Tibial nerve (tissue), 4 donors: ENCODE measurements around the gene DIS3. TPM values are rescaled to one million over a fixed set of nuclear protein-coding genes. Genes with fewer than 3 reads are reported as not detected.

ENCODE experiments used
- DNase-seq, 2 donors: peaks; one replicate each; pipeline ENCODE4 v3.0.0-alpha.2; 2019; ENCODE audit warnings: low spot score in 2 of 2
- H3K27ac ChIP-seq, 4 donors: fragments of 200-600 bp; sonication (generic) in 3 of 4; one replicate each; pipeline ENCODE4 v1.5.1; 2017 to 2019; ENCODE audit warnings: mild to moderate bottlenecking in 1 of 4
- H3K27me3 ChIP-seq, 2 donors: fragments of 200-600 bp; sonication (generic) in 1 of 2; one replicate each; pipeline versions ENCODE4 v1.5.1 to v1.6.0; 2017 to 2019
- H3K36me3 ChIP-seq, 3 donors: fragments of 200-600 bp; sonication (generic); one replicate each; pipeline ENCODE4 v1.5.1; 2018 to 2019
- H3K4me1 ChIP-seq, 4 donors: fragments of 200-600 bp; sonication (generic) in 3 of 4; one replicate each; pipeline ENCODE4 v1.5.1; 2017 to 2019
- H3K4me3 ChIP-seq, 4 donors: fragments of 200-600 bp; sonication (generic) in 3 of 4; one replicate each; pipeline ENCODE4 v1.5.1; 2017 to 2019; ENCODE audit warnings: mild to moderate bottlenecking in 1 of 4, moderate library complexity in 1 of 4
- H3K9me3 ChIP-seq, 4 donors: fragments of 200-600 bp; sonication (generic) in 3 of 4; one replicate each; pipeline ENCODE4 v1.5.1; 2017 to 2019
- EP300 ChIP-seq, 2 donors: sonication (generic); formaldehyde crosslinking; IDR thresholded peaks; one replicate each; pipeline ENCODE4 v1.6.1; 2017; ENCODE audit warnings: antibody characterized with exemption in 2 of 2, mild to moderate bottlenecking in 1 of 2
- POLR2A ChIP-seq, 2 donors: fragments of 450-650 bp; IDR thresholded peaks; one replicate each; pipeline ENCODE4 v1.6.1; 2017; ENCODE audit warnings: antibody characterized with exemption in 2 of 2, mild to moderate bottlenecking in 2 of 2, moderate library complexity in 2 of 2
- WGBS, 2 donors: methylation state at CpG; one replicate each; pipeline ENCODE4 v1.1.5; 2018; 5-methylcytosine and 5-hydroxymethylcytosine counted together
- total RNA-seq, 4 donors: library from RNA; depleted of rRNA; stranded (reverse); fragments of >200 nt; gene quantifications; one replicate each; pipeline ENCODE4 v1.1.0, GENCODE V29; 2016
- TF ChIP-seq, protein P1 (sequence below), 5 experiments: fragments of 200-600 bp in 3 of 5; fragments of 450-650 bp in 2 of 5; sonication (generic) in 3 of 5; IDR thresholded peaks; one replicate each; pipeline ENCODE4 v1.5.1; 2016 to 2019; ENCODE audit warnings: antibody characterized with exemption in 5 of 5, mild to moderate bottlenecking in 3 of 5, moderate library complexity in 2 of 5

The DIS3 gene
- total RNA-seq, 4 donors from 2014 or later, result 28.0 to 37.4 (median 30.8) TPM

DNA sequence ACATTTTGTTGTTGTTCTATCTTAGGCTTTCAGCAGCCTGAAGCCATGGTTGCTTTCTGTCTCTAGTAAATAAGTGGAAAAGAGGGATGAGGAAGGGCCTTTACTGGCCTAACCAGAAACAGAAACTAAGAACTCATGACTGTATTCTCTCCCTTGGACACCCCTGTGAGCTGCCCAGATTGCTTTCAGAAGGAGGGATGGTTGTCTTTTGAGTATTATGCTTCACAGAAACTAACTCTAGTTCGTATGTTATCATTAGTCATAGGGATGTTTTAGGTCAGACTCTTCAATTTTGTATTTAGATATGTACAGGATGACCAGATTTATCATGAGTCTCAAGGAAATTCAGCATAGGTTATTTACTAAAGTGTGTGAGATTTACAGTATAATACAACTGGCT, 36.4 kb downstream of the DIS3 start:
- no peak overlapping the region for H3K4me3 ChIP-seq
- H3K36me3 ChIP-seq, result peaks cover 0 to 53% (median 0%) of the 10 kb centered on the region in 3 donors
- H3K27me3 ChIP-seq, result no peaks in the 10 kb centered on the region
- no peak overlapping the region for H3K27ac ChIP-seq
- no peaks in the 10 kb centered on the region for H3K9me3 ChIP-seq
- TF ChIP-seq POLR2A (IDR thresholded peaks at IDR 0.05), result no peak
- TF ChIP-seq, protein P1, sequence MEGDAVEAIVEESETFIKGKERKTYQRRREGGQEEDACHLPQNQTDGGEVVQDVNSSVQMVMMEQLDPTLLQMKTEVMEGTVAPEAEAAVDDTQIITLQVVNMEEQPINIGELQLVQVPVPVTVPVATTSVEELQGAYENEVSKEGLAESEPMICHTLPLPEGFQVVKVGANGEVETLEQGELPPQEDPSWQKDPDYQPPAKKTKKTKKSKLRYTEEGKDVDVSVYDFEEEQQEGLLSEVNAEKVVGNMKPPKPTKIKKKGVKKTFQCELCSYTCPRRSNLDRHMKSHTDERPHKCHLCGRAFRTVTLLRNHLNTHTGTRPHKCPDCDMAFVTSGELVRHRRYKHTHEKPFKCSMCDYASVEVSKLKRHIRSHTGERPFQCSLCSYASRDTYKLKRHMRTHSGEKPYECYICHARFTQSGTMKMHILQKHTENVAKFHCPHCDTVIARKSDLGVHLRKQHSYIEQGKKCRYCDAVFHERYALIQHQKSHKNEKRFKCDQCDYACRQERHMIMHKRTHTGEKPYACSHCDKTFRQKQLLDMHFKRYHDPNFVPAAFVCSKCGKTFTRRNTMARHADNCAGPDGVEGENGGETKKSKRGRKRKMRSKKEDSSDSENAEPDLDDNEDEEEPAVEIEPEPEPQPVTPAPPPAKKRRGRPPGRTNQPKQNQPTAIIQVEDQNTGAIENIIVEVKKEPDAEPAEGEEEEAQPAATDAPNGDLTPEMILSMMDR (IDR thresholded peaks at IDR 0.05), result no peak
- no peak for TF ChIP-seq EP300 (IDR thresholded peaks at IDR 0.05)
- DNase-seq, result no peak
- 65 to 85% methylated on average over 1 of the region's 1 CpG for WGBS, 2 donors
- H3K4me1 ChIP-seq, result no peaks in the 10 kb centered on the region

DNA sequence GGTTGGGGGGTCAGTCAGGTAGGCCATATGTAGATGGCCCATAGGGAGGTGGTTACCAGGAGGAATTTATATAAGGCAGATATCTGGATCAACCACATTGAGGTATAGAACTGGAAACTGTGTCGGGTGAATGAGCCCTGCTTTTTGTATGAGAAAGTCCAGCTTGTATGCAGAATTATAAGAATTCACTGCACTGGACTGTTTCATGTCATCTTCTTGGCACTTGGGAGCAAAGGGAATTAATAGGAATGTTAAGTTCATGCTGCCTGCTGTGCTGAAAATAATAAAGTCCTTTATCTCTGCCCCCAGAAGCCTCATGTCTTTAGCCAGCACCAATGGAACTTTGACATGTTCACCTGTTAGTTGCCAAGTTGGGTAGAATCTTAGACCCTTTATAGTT, 41.7 kb downstream of the DIS3 start:
- no peak overlapping the region for H3K27ac ChIP-seq
- no peaks in the 10 kb centered on the region for H3K9me3 ChIP-seq
- no peak overlapping the region for H3K4me3 ChIP-seq
- peaks cover 0 to 21% (median 0%) of the 10 kb centered on the region in 3 donors for H3K36me3 ChIP-seq
- no peak for DNase-seq
- no peak for TF ChIP-seq EP300 (IDR thresholded peaks at IDR 0.05)
- TF ChIP-seq POLR2A (IDR thresholded peaks at IDR 0.05), result no peak
- TF ChIP-seq, protein P1 (IDR thresholded peaks at IDR 0.05), result no peak
- 70 to 73% methylated on average over 1 of the region's 1 CpG for WGBS, 2 donors
- H3K4me1 ChIP-seq, result no peaks in the 10 kb centered on the region
- H3K27me3 ChIP-seq, result no peaks in the 10 kb centered on the region

DNA sequence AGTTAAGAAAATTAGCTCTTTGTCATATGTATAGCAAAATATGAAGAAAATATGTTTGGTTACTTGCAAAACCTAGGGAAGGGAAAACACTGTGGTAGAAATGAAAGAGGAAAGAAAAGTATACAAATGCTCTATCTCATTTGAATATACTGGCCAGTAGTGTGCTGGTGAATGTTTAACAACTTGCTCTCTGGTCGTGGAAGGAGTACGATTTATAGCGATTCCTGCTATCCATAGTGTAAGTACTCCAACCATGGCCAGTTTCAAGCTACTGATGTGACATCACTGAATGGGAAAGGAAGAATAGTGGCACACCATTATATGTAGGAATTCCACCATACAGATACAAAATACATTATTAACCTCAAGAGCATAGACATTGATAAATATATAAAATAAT, 44.7 kb downstream of the DIS3 start:
- no peak overlapping the region for H3K4me3 ChIP-seq
- no peak overlapping the region for H3K27ac ChIP-seq
- H3K9me3 ChIP-seq, result no peaks in the 10 kb centered on the region
- WGBS, 2 donors, result 89 to 91% methylated on average over 3 of the region's 3 CpGs
- TF ChIP-seq EP300 (IDR thresholded peaks at IDR 0.05) (no peak), POLR2A (IDR thresholded peaks at IDR 0.05) (no peak)
- TF ChIP-seq, protein P1 (IDR thresholded peaks at IDR 0.05), result no peak
- no peak for DNase-seq
- H3K4me1 ChIP-seq, result no peaks in the 10 kb centered on the region
- H3K27me3 ChIP-seq, result no peaks in the 10 kb centered on the region
- H3K36me3 ChIP-seq, result peaks cover 0 to 20% (median 0%) of the 10 kb centered on the region in 3 donors

DNA sequence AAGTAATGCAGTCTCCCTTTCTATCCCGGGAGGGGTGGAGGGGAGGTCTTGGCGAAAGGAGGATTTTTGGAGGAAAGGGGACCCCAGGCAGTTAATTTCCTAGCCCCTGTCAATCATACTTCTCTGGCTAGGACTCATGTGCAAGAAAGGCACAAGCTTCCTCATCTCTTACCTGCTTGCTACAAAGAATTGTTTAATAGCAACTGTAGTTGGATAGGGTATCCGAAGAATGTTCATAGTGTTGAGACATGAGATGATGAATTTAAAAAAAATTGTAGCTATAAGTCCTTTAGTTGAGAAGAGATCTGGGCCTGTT, 53.5 kb downstream of the DIS3 start:
- no peak for DNase-seq
- Histone ChIP-seq H3K27ac (peak overlapping the region in 3 of 4 donors; percentile 29 to 77 (median 49)), H3K27me3 (no peaks in the 10 kb centered on the region), H3K9me3 (no peaks in the 10 kb centered on the region), H3K36me3 (peaks cover 0 to 9% (median 0%) of the 10 kb centered on the region in 3 donors), H3K4me1 (peaks cover 0 to 28% (median 8%) of the 10 kb centered on the region in 4 donors), H3K4me3 (peak overlapping the region; percentile 62 to 88 (median 82))
- WGBS, 2 donors, result 7 to 11% methylated on average over 3 of the region's 3 CpGs
- TF ChIP-seq, protein P1 (IDR thresholded peaks at IDR 0.05), result no peak
- no peak for TF ChIP-seq POLR2A (IDR thresholded peaks at IDR 0.05)
- no peak for TF ChIP-seq EP300 (IDR thresholded peaks at IDR 0.05)

DNA sequence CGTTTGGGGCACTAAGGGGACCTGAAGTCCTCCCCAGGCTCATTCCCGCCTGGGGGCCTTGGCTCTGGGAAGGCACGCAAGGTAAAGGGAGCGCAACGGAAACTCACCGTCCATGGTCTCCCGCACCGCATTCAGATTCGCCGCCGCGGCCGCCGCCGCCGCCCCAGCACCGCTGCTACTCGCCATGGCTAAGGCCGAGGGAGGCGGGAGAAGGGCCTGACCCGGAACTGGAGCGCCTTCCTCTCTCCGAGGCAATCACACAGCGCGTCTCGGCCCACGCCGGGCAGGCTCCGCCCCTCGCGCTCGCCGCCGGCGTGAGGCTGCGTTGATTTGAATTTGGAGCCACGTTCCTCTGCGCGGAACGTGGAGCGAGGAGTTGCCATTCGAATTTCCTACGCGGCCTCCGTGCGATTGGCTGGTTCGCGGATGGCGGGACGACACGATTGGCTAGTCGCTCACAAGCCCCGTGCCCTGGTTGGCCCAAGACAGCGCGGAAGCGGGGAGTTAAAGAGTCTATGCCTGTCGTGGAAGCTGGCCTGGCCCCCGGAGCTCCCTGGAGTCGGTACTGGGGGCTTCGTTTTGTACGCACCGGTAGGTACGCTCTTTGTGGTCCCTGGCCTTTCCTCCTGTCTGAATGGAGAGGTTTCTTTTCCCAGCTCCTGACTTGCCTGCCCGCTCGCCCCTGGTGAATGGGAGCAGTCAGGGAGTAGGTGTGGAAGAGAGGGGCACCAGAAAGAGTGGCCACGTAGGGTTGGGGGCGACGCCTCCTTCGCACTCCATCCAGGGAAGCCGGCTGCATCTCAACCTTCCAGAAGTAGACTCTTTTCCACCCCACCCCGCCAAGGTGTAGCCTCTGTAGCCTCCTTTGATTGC, 54.0 kb downstream of the DIS3 start, which contains the start of the genes BORA and MZT1:
Gene BORA (plus strand): TSS at position 507 of the 873 bp plus-strand sequence. CDS start 1,018 bp downstream, outside the sequence.
Gene MZT1 (minus strand): TSS at position 213 of the 873 bp plus-strand sequence. CDS start 27 bp downstream, at position 186.
- TF ChIP-seq POLR2A (IDR thresholded peaks at IDR 0.05) (peak in 1 of 2 donors; percentile 50), EP300 (IDR thresholded peaks at IDR 0.05) (peak in 1 of 2 donors; percentile 86)
- TF ChIP-seq, protein P1 (IDR thresholded peaks at IDR 0.05), result no peak
- WGBS, 2 donors, result 0 to 1% methylated on average over 34 to 44 of the region's 71 CpGs
- peak; percentile 81 to 90 for DNase-seq
- Histone ChIP-seq H3K4me3 (peak within 1 kb of the TSS; percentile 62 to 88 (median 82)), H3K36me3 (peaks cover 0 to 6% (median 0%) of the 10 kb centered on the region in 3 donors), H3K9me3 (no peaks in the 10 kb centered on the region), H3K27me3 (no peaks in the 10 kb centered on the region), H3K27ac (peak within 1 kb of the TSS in 3 of 4 donors; percentile 45 to 77 (median 70)), H3K4me1 (peaks cover 0 to 28% (median 8%) of the 10 kb centered on the region in 4 donors)
